H1 (cell line): Measurements from ENCODE around the gene MAGOH.

Source experiments
- CTCF ChIP-seq, 3 experiments: IDR thresholded peaks; 1 replicate in 2 of 3; 2 replicates in 1 of 3; pipeline versions ENCODE4 v1.5.1 to v1.6.1; 2011; ENCODE audit warnings: low read length in 3 of 3, mild to moderate bottlenecking in 3 of 3, inconsistent platforms in 2 of 3, low read depth in 1 of 3, moderate library complexity in 1 of 3; ENCODE audit not compliant: insufficient read depth in 1 of 3; ENCODE audit errors: control extremely low read depth in 1 of 3
- EP300 ChIP-seq, 2 experiments: IDR thresholded peaks; 1 replicate in 1 of 2; 2 replicates in 1 of 2; pipeline ENCODE4 v1.6.1; 2011 to 2012; ENCODE audit warnings: low read depth in 2 of 2, low read length in 2 of 2, mild to moderate bottlenecking in 2 of 2, borderline replicate concordance in 1 of 2, inconsistent platforms in 1 of 2, moderate library complexity in 1 of 2
- EZH2 ChIP-seq: fragments of 200-600 bp; sonication (generic); IDR thresholded peaks from 2 replicates; pipeline ENCODE4 v1.7.1; 2012; ENCODE audit warnings: low read depth, mild to moderate bottlenecking, moderate library complexity, low read length, inconsistent platforms; ENCODE audit not compliant: severe bottlenecking
- POLR2A ChIP-seq, 2 experiments: IDR thresholded peaks; 1 replicate in 1 of 2; 2 replicates in 1 of 2; pipeline ENCODE4 v1.6.1; 2011; ENCODE audit warnings: low read depth in 2 of 2, low read length in 2 of 2, mild to moderate bottlenecking in 2 of 2; ENCODE audit errors: control extremely low read depth in 1 of 2
- POLR2AphosphoS5 ChIP-seq: IDR thresholded peaks from 2 replicates; pipeline ENCODE4 v1.6.1; 2011; ENCODE audit warnings: low read depth, low read length
- RBBP5 ChIP-seq: IDR thresholded peaks from 2 replicates; pipeline ENCODE4 v1.7.1; 2012; ENCODE audit warnings: low read depth, mild to moderate bottlenecking, inconsistent platforms, low read length, moderate library complexity, borderline replicate concordance
- TBP ChIP-seq: IDR thresholded peaks from 2 replicates; pipeline ENCODE4 v1.6.1; 2011; ENCODE audit warnings: low read depth, low read length, improper control_type of control experiment
- YY1 ChIP-seq: IDR thresholded peaks from 2 replicates; pipeline ENCODE4 v1.6.1; 2011; ENCODE audit warnings: low read depth, mild to moderate bottlenecking, low read length
- ZNF274 ChIP-seq: IDR thresholded peaks from 2 replicates; pipeline ENCODE4 v1.7.0; 2012; ENCODE audit warnings: low read length, borderline replicate concordance; ENCODE audit errors: extremely low read depth

GRCh38 chr1:53286955-53287354 is 48.6 kb upstream of the MAGOH start:
- TF ChIP-seq CTCF (IDR thresholded peaks at IDR 0.05; ENCODE audit: control extremely low read depth in 1 of 3, insufficient read depth in 1 of 3, low read depth in 1 of 3, low read length in 3 of 3) (no peak), TBP (no peak), ZNF274 (no peak), POLR2A (IDR thresholded peaks at IDR 0.05; ENCODE audit: control extremely low read depth in 1 of 2, low read depth in 2 of 2, low read length in 2 of 2) (no peak), POLR2AphosphoS5 (no peak), RBBP5 (no peak), EZH2 (no peak), YY1 (no peak), EP300 (IDR thresholded peaks at IDR 0.05; ENCODE audit: borderline replicate concordance in 1 of 2, low read depth in 2 of 2, low read length in 2 of 2) (no peak)
